GM13976 (cell line): ENCODE measurements around the gene HDAC6.

ENCODE experiments used
- DNase-seq: peaks from one replicate; pipeline ENCODE4 v3.0.0; 2012; ENCODE audit warnings: low spot score
- CTCF ChIP-seq: IDR thresholded peaks from 2 replicates; pipeline ENCODE4 v1.5.1; 2012; ENCODE audit warnings: borderline replicate concordance, mild to moderate bottlenecking; ENCODE audit not compliant: insufficient read depth; ENCODE audit errors: extremely low read depth, missing control alignments, control extremely low read depth
- in situ Hi-C: fragments of 300-500 bp; cut with MboI; formaldehyde crosslinking; loops from one replicate; pipeline ENCODE4 v1.12.0; 2022; ENCODE audit warnings: low sequenced_read_pairs, mixed read lengths, inconsistent platforms; ENCODE audit not compliant: unreplicated experiment

The HDAC6 gene

GRCh38 chrX:48787505-48788443 is 14.1 kb upstream of the HDAC6 start:
- no peak for DNase-seq
- no peak for TF ChIP-seq CTCF
- in situ Hi-C loops = no loop called here

GRCh38 chrX:48789366-48790220 is 12.3 kb upstream of the HDAC6 start:
- no peak for TF ChIP-seq CTCF
- DNase-seq = no peak
- in situ Hi-C loops = no loop called here

GRCh38 chrX:48790477-48790876 is 11.4 kb upstream of the HDAC6 start:
- DNase-seq = no peak
- in situ Hi-C loops = no loop called here
- TF ChIP-seq CTCF = no peak

GRCh38 chrX:48791063-48791820 is 10.6 kb upstream of the HDAC6 start:
- TF ChIP-seq CTCF = no peak
- in situ Hi-C loops = no loop called here
- no peak for DNase-seq

- no peak for DNase-seq
- in situ Hi-C loops = no loop called here
- no peak for TF ChIP-seq CTCF
Measured at GRCh38 chrX:48792219-48792618, 9.6 kb upstream of the HDAC6 start.

- in situ Hi-C loops = no loop called here
- DNase-seq = no peak
- TF ChIP-seq CTCF = no peak
Measured at GRCh38 chrX:48793935-48794334, 7.9 kb upstream of the HDAC6 start.
